ENCODE results near the gene GAB3.

The GAB3 gene

DNA sequence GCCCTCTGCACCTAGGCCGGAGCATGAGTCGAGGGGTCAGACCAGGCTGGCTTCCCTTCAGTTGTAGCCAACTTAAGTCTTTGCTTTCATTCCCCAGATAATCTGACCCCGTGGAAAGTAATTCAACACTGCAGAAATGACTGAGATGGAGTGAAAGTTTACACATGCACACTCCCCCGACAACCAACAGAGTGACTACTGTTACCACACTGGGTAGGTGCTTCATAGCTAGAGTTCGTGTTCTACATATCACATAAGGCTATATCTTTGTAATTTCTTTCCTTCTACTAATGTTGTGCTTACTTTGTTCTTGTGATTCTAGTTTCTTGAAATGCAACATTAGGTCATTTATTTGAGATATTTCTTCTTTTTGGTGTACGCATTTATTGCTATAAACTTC lies 90.3 kb downstream of the GAB3 start:
- TF ChIP-seq, protein P1, sequence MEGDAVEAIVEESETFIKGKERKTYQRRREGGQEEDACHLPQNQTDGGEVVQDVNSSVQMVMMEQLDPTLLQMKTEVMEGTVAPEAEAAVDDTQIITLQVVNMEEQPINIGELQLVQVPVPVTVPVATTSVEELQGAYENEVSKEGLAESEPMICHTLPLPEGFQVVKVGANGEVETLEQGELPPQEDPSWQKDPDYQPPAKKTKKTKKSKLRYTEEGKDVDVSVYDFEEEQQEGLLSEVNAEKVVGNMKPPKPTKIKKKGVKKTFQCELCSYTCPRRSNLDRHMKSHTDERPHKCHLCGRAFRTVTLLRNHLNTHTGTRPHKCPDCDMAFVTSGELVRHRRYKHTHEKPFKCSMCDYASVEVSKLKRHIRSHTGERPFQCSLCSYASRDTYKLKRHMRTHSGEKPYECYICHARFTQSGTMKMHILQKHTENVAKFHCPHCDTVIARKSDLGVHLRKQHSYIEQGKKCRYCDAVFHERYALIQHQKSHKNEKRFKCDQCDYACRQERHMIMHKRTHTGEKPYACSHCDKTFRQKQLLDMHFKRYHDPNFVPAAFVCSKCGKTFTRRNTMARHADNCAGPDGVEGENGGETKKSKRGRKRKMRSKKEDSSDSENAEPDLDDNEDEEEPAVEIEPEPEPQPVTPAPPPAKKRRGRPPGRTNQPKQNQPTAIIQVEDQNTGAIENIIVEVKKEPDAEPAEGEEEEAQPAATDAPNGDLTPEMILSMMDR (IDR thresholded peaks at IDR 0.05; ENCODE audit: low read depth, low read length) = no peak
- H3K4me3 ChIP-seq (replicated peaks in 1 of 2; ENCODE audit: low read depth in 2 of 2, low read length in 2 of 2) = no peak overlapping the region
- DNase-seq (ENCODE audit: low read depth in 2 of 2) = no peak

DNA sequence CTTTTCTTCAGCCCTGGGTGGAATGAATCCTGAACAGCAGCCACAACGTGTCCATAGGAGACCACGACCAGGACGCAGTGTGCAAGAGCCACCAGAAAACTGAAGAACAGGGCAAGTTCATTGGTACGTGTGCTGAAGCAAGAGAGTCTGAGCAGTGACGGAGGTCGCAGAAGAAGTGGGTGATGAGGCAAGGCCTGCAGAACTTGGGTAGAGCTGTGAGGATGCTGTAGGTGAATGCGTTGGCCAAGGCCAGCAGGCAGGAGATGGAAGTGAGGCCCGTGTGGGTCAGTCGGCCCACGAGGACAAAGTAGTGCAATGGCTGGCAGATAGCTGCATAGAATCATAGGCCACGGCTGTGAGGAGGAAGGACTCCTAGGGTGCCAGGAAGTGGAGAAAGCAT lies 91.9 kb downstream of the GAB3 start:
- no peak for DNase-seq (ENCODE audit: low read depth in 2 of 2)
- TF ChIP-seq, protein P1 (IDR thresholded peaks at IDR 0.05; ENCODE audit: low read depth, low read length) = no peak
- H3K4me3 ChIP-seq (replicated peaks in 1 of 2; ENCODE audit: low read depth in 2 of 2, low read length in 2 of 2) = no peak overlapping the region

DNA sequence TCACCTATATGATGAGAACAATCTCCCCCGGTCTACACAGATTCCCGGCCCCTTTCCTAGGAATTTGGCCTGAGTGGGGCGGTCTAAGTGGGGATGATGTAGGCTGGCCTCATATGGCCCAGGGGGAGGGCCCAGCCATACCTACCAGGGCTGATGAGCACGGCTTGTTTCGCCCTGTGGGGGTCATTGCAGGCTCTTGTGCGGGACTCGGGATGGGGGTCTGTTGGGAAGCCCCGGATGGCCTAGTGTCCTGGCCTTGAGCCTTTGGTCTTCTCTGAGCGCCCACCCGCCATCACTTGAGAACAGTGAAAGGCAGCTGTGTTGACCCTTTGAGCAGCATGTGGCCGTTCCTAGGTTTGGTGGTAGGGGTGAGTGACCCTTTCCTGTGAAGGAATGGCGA lies 92.7 kb downstream of the GAB3 start:
- no peak for DNase-seq (ENCODE audit: low read depth in 2 of 2)
- TF ChIP-seq, protein P1 (IDR thresholded peaks at IDR 0.05; ENCODE audit: low read depth, low read length) = no peak
- no peak overlapping the region for H3K4me3 ChIP-seq (replicated peaks in 1 of 2; ENCODE audit: low read depth in 2 of 2, low read length in 2 of 2)

DNA sequence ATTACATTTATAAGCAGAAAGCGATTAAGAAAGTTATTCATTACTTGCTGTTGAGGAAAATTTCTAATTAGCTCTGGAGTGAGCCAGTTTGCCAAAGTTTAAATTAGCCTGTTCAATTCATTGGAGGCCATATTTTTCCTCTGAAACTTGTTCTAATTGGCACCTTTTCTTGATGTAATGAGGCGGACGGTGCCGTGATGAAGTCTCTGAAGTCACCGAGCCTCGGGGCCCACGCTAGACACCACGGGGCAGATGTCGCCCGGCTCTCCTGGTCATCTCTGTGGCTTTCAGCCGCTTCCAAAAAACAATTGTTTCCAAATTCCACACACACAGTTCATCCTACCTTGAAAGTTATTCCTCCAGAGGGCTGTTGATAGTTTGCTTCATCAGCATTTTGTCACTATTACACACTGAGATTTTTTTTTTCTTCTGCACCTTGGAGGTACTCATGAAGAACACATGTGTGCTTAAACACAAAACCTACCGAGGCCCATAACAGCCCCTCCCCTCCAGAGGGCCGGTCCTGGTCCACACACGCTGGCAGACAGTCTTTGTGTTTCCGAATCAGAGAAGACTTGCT lies 93.6 kb downstream of the GAB3 start:
- TF ChIP-seq, protein P1 (IDR thresholded peaks at IDR 0.05; ENCODE audit: low read depth, low read length) = no peak
- no peak for DNase-seq (ENCODE audit: low read depth in 2 of 2)
- no peak overlapping the region for H3K4me3 ChIP-seq (replicated peaks in 1 of 2; ENCODE audit: low read depth in 2 of 2, low read length in 2 of 2)

DNA sequence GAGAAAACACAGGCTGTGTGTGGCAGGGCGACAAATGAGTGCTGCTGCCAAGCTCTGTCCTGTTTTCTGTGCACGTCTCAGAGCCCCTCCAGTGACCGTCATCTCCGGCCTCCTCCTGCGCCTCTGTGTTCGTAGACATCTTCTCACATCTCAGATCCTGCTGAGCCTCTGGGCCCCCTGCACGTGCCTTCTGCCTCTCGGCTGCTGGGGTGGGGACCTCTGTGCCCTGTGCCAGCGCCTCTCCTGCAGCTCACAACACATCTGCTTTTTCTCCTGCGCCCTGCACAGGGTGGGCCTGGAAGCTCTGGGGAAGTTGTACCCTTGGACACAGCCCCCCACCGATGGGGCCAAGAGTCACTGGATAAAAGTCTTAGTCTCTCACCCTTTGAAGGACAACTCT lies 95.1 kb downstream of the GAB3 start:
- TF ChIP-seq, protein P1 (IDR thresholded peaks at IDR 0.05; ENCODE audit: low read depth, low read length) = no peak
- H3K4me3 ChIP-seq (replicated peaks in 1 of 2; ENCODE audit: low read depth in 2 of 2, low read length in 2 of 2) = no peak overlapping the region
- no peak for DNase-seq (ENCODE audit: low read depth in 2 of 2)

DNA sequence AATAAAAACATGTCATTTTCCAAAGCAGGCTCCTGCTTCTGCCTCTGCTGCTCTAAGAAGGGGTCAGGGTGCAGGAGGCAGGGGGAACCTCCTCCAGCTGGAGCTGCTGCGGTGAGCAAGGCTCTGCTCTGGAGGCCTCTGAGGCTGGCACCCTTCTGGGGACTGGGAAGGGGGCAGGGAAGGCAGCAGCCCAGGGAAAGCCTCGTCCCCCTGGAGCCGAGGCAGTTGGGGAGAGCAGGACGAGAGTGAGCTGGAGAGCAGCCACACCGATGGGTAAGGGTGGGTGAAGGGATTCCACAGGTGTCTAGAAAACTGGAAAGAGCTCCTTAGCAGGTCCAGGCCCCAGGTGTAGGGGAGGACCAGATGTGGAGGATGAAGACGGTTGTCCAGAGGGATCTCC lies 95.5 kb downstream of the GAB3 start:
- TF ChIP-seq, protein P1 (IDR thresholded peaks at IDR 0.05; ENCODE audit: low read depth, low read length) = no peak
- DNase-seq (ENCODE audit: low read depth in 2 of 2) = no peak
- H3K4me3 ChIP-seq (replicated peaks in 1 of 2; ENCODE audit: low read depth in 2 of 2, low read length in 2 of 2) = no peak overlapping the region

DNA sequence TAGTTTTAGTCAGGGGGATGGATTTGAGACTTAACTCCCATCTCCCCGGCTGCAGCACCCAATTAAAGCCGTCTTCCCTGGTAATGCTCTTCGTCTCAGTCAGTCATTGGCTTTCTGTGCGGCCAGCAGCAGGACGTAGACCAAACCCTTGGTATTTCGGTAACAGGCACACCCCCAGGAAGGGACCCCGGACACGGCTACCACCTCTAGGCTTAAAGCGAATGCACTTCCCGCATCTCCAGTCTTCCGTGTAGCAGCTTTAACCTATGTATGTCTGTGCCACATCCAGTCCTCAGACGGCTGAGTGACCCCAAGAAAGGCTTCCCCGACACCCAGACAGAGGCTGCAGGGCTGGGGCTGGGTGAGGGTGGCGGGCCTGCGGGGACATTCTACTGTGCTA lies 96.0 kb downstream of the GAB3 start:
- DNase-seq (ENCODE audit: low read depth in 2 of 2) = no peak
- TF ChIP-seq, protein P1 (IDR thresholded peaks at IDR 0.05; ENCODE audit: low read depth, low read length) = no peak
- no peak overlapping the region for H3K4me3 ChIP-seq (replicated peaks in 1 of 2; ENCODE audit: low read depth in 2 of 2, low read length in 2 of 2)

Data from cardiac fibroblast (primary cell).